ENCODE results near the gene RFX4.

The RFX4 gene

DNA sequence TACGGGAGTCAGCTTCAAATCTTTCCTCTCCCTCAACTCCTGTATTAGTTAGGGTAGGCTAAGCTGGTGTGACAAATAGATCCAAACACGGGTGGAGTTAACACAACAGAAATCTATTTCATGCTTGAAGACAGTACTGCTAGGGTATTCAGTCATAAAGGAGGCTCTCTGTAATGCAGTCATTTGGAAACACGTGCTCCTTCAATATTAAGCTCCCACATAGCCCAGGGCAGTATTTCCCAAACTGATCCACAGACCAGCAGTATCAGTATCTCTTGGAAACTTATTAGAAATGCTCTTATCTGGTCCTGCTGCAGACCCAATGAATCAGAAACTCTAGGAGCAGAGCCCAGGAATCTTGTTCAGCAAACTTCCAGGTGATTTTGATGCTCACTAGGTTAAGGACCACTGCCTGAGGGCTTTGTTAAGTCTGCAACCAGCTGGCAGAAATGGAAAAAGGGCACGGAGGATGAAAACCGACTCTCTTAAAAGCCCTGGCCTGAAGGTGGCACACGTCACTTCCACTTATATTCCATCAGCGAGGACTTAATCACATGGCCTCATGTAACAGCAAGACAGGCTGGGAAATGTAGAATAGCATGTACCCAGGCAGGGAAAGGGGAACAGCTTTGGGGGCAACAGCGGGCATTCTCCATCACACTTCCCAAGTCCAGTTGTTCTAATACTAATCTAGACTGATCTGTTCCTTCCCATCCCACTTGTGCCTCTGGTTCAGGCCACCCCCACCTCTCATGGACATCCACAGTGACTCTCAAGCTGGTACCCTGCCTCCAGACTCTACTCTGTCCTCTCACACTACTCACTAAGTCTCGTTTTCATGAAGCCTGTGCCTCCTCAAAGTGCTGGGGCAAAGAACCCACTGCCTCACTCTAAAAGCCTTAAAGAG is 153.5 kb downstream of the RFX4 start:
- DNase-seq: peak in 1 of 2 donors; percentile 46

DNA sequence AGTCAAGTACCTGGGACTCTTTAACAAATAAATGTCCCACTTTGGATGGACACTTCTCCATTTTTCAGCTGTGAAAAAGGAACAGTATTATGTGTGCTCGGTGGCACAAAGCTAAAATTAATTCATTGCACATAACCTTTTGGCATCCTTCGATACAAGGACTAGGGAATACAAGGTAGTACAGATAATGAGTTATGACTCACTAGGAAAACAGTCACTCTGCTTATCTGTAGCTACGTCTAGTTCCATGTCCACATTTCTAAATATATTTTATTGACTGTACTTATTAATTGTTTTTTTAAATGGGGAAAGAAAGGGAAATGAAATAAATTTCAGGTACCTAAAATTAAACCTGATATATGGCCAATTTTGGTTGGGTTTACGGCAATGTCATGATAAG is 156.5 kb downstream of the RFX4 start:
- DNase-seq: no peak

DNA sequence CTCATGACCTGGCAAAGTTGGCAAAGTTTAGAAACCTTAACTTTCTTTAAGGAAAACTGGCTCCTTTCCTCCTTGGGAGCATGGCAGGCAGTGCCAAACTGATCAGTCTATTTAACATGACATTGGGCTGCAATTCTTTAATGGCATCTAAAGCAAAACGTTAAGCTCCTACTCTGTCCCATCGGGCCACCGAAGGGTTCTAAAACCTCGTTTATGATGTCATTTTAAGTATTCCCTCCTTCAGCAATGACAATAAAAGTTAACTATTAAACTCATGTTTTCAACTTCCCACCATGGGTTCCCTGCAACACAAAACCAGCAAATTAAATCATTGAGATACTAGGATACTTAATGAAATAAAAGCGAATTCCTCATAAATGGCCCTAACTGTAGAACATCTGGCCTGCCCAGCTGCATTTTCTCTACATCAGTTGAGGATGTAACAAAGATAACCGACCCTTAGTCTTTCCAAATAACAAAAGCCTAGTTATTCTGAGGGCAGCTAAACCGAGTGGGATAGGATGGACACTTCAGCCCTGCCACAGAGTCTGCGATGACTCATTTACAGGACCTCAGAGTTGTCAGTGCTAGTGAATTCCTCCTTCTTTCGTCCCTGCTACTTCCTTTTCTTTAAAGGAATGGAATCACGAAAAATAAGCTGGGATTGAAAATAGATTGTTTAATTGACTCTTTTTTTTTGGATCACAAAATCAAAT is 157.2 kb downstream of the RFX4 start:
- DNase-seq: no peak

GRCh38 chr12:106740818-106741217 is 158.0 kb downstream of the RFX4 start:
- no peak for DNase-seq

GRCh38 chr12:106741247-106741646 is 158.4 kb downstream of the RFX4 start:
- no peak for DNase-seq

GRCh38 chr12:106743270-106743988 is 160.6 kb downstream of the RFX4 start:
- no peak for DNase-seq

DNA sequence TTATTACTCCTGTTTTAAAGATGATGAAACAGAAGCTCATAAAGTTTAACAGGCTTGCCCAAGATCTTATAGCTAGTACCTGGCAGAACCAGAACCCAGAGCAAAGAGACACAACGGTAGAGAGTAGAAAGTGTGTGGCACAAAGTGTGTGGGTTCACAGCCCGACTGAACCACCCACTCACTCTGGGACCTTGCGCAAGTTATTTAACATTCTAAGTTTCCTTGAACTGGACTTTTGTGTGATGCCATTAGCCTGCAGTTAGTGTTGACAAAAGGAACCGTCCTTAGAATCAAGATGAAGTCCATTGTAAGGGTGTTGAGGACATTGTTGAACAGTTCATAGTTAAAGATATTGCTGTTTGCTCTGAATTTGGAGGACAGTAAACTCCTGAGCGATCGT is 161.8 kb downstream of the RFX4 start:
- no peak for DNase-seq

- DNase-seq: no peak
These were observed 162.5 kb downstream of the RFX4 start for GRCh38 chr12:106745181-106745745.

DNA sequence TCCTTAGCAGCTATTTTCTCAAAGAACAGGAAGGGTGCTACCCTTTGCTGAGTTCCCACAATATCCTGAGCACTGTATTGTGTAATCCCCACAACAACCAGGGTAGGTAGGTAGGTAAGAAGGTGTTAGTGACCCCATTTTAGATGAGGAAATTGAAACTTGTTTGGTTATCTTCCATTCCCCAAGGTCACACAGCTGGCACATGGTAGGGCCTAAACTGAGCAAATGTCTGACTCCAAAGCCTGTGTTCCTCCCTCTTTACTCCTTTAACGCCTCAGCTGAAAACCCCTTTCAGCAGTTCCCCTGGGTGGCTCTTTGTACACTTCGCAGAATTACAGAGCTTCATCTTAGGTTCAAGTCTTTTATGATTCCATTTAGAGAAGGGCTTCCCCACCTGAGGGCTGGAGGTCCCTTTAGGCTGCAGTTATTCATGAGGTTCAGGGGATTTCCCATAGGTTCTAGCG is 165.2 kb downstream of the RFX4 start:
- DNase-seq: peak; percentile 56 to 84

GRCh38 chr12:106750524-106750923 is 167.7 kb downstream of the RFX4 start:
- DNase-seq: peak in 1 of 2 donors; percentile 23

DNA sequence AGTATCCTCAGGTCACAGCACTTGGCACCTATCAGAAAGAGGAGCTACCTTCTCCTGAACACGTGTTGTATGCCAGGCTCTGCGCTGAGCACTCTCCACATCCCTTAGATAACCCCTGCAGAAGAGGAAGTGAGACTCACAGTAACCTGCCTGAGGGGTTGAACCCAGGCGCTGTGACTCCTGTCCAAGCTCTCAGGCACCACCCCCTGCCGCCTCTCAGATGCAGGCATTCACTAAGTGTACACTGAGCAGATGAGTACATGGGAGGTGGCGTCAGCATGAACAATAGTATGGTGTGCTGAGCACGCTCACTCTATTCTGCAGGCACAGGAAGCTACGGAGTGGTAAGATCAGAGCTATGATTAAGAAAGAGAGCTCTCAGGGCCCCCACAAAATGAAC is 170.7 kb downstream of the RFX4 start:
- DNase-seq: peak; percentile 53 to 55

DNA sequence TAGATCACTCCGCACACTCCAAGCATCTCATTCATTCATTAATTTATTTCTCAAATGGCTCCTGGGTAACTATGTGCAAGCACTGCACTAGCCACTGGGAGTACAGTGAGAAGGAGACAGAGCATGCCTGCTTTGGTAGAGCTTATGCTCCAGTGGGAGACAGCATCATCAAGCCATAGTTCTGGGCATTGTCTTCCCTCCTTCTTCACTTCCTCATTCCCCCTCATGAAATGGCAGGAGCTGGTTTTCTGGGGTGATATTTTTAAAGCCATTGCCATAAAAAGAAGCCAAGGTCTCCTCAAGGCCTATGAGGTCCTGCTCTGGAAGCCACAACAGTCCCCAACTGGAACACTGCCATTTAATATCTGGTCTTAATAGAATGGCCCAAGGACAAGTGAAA is 171.5 kb downstream of the RFX4 start:
- DNase-seq: no peak

GRCh38 chr12:106757623-106758348 is 175.0 kb downstream of the RFX4 start:
- no peak for DNase-seq

DNA sequence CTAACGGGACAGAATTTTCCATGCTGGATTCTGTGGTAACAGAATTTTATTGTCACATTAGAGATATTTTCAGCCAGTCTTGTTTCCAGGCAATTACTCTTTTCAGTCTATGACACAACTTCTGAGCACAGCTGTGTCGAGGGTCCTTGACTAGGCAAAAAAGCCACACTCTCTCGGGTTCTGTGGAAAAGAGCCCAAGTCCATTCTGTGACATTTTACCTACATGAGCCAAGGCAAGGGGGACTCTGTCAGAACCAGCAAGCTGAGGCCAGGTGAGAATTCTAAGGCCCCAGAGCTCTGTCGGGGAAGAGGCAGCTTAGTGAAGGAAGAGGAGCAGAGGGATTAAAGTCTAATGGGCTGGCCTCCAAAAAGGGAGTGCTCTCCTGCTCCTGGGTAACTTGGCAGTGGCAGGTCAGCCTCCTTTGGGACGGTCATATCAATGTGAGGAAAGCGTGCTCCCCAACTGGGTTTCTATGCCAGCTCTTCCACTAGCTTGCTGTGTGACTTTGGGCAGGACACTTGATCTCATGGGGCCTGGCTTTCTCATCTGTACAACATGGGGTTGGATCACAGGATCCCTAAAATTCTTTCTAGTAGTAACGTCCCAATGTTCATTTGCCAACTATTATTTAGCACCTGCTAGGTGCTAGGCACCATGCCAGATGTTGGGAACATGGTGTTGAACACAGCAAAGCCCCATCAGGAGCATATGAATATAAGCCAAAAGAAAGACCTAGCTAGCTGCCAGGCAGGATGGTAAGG is 175.7 kb downstream of the RFX4 start:
- DNase-seq: no peak

DNA sequence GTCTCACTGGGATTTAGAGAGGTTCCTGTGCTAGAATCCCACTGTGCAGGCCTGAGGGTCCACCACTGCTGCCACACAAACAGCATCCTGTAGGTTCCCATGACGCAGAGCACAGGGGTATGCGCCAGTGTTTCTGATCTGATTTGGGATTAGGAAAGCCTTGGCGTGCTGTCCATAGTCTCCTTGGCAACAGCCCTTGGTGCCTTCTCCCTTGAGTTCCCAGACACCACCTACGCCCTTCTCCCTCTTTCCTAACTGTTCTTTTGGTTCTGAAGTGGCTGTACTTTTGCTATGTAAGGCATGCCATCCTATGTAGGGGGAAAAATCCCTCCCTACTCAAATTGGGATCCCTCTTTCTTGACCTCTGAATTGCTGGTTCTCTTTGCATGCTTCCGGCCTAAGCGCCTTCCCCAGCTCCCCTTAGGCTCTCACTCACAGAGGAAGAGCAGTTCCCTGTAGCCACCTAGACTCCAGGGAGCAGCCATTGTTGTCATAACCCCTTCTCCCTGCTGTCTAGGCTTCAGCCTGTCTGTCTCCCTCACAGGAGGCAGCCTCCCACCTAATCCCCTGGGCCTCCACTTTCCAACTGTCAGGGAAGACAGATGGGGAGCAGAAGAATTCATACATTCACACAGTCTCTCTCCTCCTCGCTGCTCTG is 176.9 kb downstream of the RFX4 start:
- no peak for DNase-seq

DNA sequence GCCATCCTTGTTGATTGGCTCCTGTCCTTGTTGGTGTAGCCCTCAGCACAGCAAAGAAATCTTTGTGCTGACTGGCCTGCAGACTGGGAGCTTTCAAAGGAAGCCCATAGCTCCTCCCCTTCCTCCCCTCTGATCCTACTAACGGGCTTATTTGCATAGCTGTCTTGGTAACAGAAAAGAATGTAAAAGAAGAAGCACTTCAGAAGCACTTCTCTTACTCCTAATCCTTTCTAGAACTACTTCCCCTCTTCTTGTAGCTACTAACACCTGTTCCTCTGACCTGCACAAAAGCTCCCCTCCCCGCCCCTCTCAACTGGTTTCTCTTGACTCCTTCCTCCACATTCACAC is 177.4 kb downstream of the RFX4 start:
- DNase-seq: peak; percentile 49 to 62

DNA sequence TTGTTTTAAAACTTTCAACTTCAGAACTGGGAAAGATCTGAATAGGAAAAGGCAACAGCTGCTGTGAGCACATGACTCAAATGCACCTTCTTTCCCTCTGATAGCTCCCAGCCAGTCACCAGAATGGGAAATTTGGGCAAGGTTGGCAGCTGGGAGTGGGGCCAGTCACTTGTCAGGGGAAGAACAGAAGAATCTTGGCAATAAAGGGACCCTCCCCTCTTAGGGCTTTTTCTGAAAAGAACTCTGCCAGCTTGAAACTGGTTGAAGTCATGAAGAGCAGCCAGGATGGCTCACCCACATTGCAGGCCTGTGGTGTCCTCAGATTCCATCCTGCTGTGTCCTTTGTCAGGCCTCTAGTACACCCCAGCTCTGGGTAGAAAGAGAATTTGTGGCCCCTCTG is 181.4 kb downstream of the RFX4 start:
- no peak for DNase-seq

- no peak for DNase-seq
These were observed 181.9 kb downstream of the RFX4 start for GRCh38 chr12:106764738-106765137.

DNA sequence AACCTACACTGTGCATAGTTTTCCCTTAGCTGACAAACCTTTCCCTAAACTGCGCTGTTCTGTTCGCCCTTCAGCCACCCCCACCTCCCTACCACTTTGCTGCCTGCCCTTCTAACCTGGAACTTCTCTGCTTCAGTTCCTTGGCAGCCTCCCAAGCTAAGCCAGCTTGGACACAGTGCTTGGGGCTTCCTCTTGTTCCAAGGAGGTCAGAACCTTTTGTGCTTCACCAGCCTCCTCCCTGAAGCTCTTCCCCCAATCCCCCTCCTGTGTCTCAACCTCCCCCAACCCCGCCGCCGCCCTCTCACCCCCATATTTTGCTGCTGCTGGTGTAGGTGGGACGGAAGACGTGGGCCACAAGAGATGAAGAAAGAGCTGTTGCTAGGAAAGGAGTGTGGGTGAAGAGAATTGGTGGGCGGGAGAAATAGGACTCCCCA is 183.6 kb downstream of the RFX4 start:
- DNase-seq: no peak

- DNase-seq: no peak
These were observed 184.4 kb downstream of the RFX4 start for GRCh38 chr12:106767206-106767605.
